Immature natural killer cell (primary cell): ENCODE results near the gene AIP. TPM values are rescaled to one million over a fixed set of nuclear protein-coding genes. Genes with fewer than 3 reads are reported as not detected.
"Not testable (repeated sequence)": the region's sequence is repeated elsewhere in the genome, so short reads cannot be mapped to it uniquely, and the experiment has no call there.

ENCODE experiments used
- DNase-seq, 3 donors: peaks; one replicate each; pipeline ENCODE4 v3.0.0; 2022; ENCODE audit warnings: mixed read lengths in 1 of 3
- H3K27ac Mint-ChIP-seq, 6 donors: one replicate each; pipeline ENCODE4 v1.8.0; 2020; ENCODE audit warnings: mixed read lengths in 6 of 6, mild to moderate bottlenecking in 5 of 6, inconsistent platforms in 4 of 6, moderate library complexity in 3 of 6
- H3K27me3 Mint-ChIP-seq, 3 donors: one replicate each; pipeline ENCODE4 v1.8.0; 2020 to 2021; ENCODE audit warnings: low read depth in 3 of 3, mild to moderate bottlenecking in 3 of 3, mixed read lengths in 3 of 3, moderate library complexity in 3 of 3, inconsistent platforms in 1 of 3
- H3K36me3 Mint-ChIP-seq, 3 donors: one replicate each; pipeline ENCODE4 v1.8.0; 2020; ENCODE audit warnings: mixed read lengths in 3 of 3, inconsistent platforms in 2 of 3, mild to moderate bottlenecking in 2 of 3
- H3K4me1 Mint-ChIP-seq, 2 donors: one replicate each; pipeline ENCODE4 v1.8.0; 2020; ENCODE audit warnings: inconsistent platforms in 2 of 2, mild to moderate bottlenecking in 2 of 2, mixed read lengths in 2 of 2, moderate library complexity in 1 of 2
- H3K4me3 Mint-ChIP-seq, 5 donors: one replicate each; pipeline ENCODE4 v1.8.0; 2020; ENCODE audit warnings: mild to moderate bottlenecking in 5 of 5, mixed read lengths in 5 of 5, inconsistent platforms in 3 of 5, moderate library complexity in 3 of 5
- H3K9me3 Mint-ChIP-seq, 6 donors: one replicate each; pipeline ENCODE4 v1.8.0; 2020; ENCODE audit warnings: mild to moderate bottlenecking in 6 of 6, mixed read lengths in 6 of 6, inconsistent platforms in 4 of 6, moderate library complexity in 3 of 6
- polyA plus RNA-seq, 3 donors: library from polyadenylated mRNA; unstranded; fragments of 300-500 nt; fragmentation: Illumina TruSeq; gene quantifications; one replicate each; pipeline ENCODE4 v1.2.3, GENCODE V29; 2021

AIP gene
- polyA plus RNA-seq, 3 donors from 2014 or later, result 130 to 163 (median 157) TPM

DNA sequence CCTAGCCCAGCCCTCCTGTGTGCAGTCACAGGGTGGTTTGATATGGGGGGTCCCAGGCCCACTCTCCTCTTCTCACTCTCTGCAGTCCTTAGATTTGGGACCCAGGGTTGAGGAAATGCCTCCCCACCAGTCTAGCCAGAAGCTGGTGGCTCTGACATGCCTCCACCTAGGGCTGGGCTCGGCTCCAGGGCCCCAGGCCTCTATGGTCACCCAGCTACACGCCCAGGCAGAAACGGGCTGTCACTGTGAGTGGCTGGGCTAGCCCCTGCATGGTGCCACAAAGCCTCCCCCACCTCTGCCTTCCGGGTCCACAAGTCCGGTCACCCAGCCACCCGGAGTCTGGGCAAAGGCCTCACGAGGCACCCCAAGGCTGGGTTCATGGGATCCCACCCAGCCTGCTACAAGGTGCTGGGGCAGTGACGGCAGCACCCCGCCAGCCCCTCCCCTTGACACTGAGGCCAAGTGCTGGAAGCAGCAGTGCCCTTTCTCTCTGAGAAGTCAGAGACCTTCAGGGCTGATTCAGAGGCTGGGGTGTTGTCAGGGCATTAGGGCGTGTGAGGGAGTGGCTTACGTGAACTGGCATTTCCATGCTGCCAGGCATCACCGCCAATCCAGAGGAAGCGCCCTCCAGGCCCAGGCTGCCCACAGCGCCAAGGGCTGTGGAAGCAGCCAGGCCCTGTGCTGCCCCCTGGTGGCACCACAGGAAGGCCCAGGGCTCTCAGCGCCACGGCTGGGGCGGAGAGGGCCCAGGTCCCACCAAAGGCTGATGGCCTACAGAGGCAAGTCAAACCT is 23.0 kb downstream of the AIP start:
- Mint-ChIP-seq H3K36me3 (peaks cover 5 to 9% (median 7%) of the 10 kb centered on the region in 3 donors), H3K9me3 (no peaks in the 10 kb centered on the region), H3K27ac (peak overlapping the region; percentile 96 to 99 (median 98)), H3K4me1 (peaks cover 48 to 49% of the 10 kb centered on the region in 2 donors), H3K4me3 (peak overlapping the region; percentile 86 to 93 (median 90)), H3K27me3 (peaks cover 10 to 30% (median 23%) of the 10 kb centered on the region in 3 donors)
- DNase-seq, result peak; percentile 82 to 87 (median 84)

DNA sequence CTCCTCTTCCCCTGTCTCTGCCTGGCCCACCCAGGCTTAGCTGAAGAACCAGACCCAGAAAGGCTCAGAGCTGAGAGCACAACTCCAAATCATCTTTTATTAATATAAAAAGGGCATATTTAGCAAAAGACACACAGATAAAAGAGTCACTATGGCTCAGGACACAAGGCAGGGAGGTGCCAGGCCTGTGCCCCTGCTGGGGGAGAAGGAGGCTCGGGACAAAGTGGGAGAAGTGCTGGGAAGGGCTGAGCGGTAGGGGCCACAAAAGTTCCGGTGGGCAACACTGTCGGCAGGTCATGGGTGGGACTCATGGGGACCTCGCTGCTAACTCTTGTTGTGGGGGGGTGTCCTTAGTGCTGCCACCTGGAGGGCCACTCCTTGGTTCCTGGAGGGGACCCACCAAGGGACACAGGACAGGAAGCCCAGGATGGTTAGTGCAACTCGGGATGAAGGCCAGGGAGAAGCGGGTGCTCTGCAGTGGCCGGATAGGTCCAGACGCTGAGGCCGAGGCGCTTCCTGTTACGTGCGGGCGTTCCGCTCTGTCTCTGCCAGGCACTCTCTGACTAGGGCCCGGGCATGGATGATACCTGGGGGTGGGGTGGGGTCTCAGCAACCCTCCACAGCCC is 23.7 kb downstream of the AIP start:
- Mint-ChIP-seq H3K36me3 (peaks cover 0 to 5% (median 0%) of the 10 kb centered on the region in 3 donors), H3K4me3 (peak overlapping the region; percentile 89 to 93 (median 90)), H3K9me3 (no peaks in the 10 kb centered on the region), H3K27ac (peak overlapping the region; percentile 96 to 99 (median 98)), H3K4me1 (peaks cover 43% of the 10 kb centered on the region in 2 donors), H3K27me3 (peaks cover 10 to 29% (median 23%) of the 10 kb centered on the region in 3 donors)
- peak in 1 of 3 donors; percentile 20 for DNase-seq

DNA sequence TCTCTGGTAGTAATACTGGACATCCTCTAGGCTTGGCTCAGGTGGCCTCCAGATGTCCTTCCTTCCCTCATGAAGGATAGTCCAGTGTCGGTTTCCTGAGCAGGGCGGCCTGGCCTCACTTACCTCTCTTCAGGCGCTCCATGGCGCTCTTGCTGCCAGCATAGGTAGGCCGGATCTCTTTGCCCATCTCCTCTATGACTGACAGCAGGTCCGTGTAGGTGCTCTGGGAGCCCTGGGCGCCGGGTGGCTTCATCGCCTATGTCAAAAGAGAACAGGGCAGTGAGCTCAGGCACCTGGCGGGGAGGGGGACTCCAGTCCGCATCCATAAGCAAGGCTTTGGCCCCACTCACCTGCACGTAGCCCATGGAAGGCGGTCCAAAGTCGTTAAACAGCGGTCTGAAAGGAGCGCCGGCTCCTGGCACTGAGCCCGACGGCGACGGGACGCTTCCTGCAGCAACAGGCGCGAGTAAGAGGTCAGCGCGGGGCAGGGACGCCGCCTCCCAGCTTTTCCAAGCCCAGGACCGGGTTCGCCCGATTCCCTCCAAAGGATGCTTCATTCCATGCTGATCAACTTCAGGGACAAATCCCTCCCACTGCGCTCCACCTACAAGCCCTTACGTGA is 24.5 kb downstream of the AIP start:
- H3K27me3 Mint-ChIP-seq, result peaks cover 10 to 30% (median 23%) of the 10 kb centered on the region in 3 donors
- peak overlapping the region; percentile 96 to 98 (median 98) for H3K27ac Mint-ChIP-seq
- H3K4me1 Mint-ChIP-seq, result peaks cover 43% of the 10 kb centered on the region in 2 donors
- peaks cover 0 to 5% (median 0%) of the 10 kb centered on the region in 3 donors for H3K36me3 Mint-ChIP-seq
- peak overlapping the region; percentile 85 to 92 (median 90) for H3K4me3 Mint-ChIP-seq
- H3K9me3 Mint-ChIP-seq, result no peaks in the 10 kb centered on the region
- no peak for DNase-seq

DNA sequence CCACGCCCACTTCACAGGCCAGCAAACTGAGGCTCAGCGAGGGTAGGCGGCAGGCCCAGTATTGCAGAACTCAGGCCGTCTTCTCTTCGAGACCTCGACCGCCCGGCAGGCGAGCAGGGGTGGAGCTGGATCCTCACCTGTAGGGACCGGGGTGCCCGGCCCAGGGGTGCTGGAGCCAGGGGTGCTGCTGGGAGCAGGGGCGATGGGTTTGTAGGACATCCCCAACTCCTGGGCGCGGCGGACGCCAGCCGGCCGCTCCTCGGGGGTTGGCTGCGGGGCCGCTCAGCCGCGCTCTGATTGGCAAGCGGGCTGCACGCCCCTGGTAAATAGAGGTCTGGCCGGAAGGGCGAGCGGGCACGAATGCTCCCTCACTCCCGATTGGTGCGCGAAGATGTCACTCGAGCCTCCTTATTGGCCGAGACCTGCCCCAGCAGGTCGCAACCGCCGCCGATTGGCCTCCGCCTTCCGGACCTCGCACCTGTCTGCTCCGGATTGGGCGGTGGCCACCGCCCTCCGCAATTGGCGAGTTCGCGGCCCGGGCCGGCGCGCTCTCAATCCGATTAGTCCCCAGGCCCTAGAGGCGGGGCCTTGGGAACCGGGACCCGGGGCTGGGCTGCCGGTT is 25.1 kb downstream of the AIP start, which contains the start of gene CDK2AP2:
TSS of gene CDK2AP2 (minus strand) at position 299 of the 622 bp plus-strand sequence. CDS start at position 219, 80 bp downstream.
- H3K4me1 Mint-ChIP-seq, result peaks cover 39 to 40% of the 10 kb centered on the region in 2 donors
- H3K9me3 Mint-ChIP-seq, result no peaks in the 10 kb centered on the region
- peaks cover 0 to 1% (median 0%) of the 10 kb centered on the region in 3 donors for H3K36me3 Mint-ChIP-seq
- peak within 1 kb of the TSS; percentile 85 to 92 (median 90) for H3K4me3 Mint-ChIP-seq
- H3K27me3 Mint-ChIP-seq, result peaks cover 14 to 31% (median 23%) of the 10 kb centered on the region in 3 donors
- H3K27ac Mint-ChIP-seq, result peak within 1 kb of the TSS; percentile 96 to 98 (median 98)
- peak; percentile 95 to 97 (median 97) for DNase-seq

DNA sequence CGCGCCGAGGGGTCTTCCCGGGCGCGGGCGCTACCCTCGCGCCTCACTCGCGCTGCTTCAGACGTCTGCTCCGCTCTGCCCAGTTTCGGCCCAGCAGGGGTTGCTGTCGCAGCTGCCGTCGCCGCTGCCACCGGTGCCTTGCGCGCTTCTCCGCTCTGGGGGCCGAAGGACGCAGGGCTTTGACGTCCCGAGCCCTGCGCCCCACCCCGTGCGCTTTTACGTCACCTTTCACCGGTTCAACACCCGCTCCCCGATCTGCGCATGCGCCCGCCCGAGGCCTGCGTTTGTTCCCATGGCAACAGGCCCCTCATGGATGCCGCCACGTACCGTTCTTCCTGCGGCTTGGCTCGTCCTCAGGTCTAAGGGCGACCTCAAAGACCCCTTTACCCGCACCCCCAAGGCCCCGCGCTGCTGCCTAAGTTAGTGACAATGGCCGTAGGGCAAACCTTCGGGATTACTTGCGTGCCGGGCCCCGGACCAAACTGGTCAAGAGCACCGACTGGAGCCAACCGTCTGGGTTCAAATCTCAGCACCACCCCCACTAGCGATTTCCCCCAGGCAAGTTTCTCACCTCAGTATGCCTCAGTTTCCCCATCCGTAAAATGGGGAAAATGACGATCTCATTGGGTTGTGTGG is 25.8 kb downstream of the AIP start:
- peaks cover 35 to 36% of the 10 kb centered on the region in 2 donors for H3K4me1 Mint-ChIP-seq
- H3K9me3 Mint-ChIP-seq, result no peaks in the 10 kb centered on the region
- peak overlapping the region; percentile 93 to 98 (median 98) for H3K27ac Mint-ChIP-seq
- H3K36me3 Mint-ChIP-seq, result no peaks in the 10 kb centered on the region
- H3K4me3 Mint-ChIP-seq, result peak overlapping the region; percentile 85 to 92 (median 90)
- DNase-seq, result peak; percentile 99
- peaks cover 17 to 31% (median 23%) of the 10 kb centered on the region in 3 donors for H3K27me3 Mint-ChIP-seq

DNA sequence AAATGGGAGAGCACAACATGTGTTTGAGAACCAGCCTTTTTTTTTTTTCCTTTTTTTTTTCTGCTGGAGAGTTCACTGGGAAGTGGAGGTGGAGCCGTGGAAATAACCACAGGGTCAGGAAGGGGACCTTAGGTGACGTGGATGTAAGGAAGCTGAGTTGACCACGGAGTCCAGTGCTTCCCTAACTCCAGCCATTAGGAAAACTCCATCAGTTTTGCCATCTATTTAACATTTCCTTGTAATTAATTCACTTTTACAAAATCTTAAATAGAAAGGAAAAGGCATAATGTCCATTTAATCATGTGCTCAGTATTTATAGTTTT is 27.2 kb downstream of the AIP start:
- Mint-ChIP-seq H3K9me3 (no peaks in the 10 kb centered on the region), H3K27me3 (peaks cover 20 to 26% (median 20%) of the 10 kb centered on the region in 3 donors), H3K36me3 (no peaks in the 10 kb centered on the region), H3K4me3 (peak overlapping the region in 4 of 5 donors; percentile 40 to 59 (median 52)), H3K4me1 (peaks cover 32 to 36% of the 10 kb centered on the region in 2 donors), H3K27ac (peak overlapping the region in 4 of 6 donors; percentile 25 to 64 (median 62))
- no peak for DNase-seq

DNA sequence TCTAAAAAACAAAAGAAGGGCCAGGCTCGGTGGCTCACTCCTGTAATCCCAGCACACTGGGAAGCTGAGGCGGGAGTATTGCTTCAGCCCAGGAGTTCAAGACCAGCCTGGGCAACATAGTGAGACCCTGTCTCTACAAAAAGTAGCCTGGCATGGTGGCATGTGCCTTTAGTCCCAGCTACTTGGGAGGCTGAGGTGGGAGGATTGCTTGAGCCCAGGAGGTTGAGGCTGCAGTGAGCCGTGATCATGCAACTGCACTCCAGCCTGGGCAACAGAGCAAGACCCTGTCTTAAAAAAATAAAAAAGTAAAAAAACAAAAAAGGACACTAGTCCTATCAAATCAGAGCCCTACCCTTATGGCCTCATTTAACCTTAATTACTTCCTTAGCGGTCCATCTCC is 28.7 kb downstream of the AIP start:
- not testable (repeated sequence) for DNase-seq, H3K4me3 Mint-ChIP-seq, H3K9me3 Mint-ChIP-seq, H3K27ac Mint-ChIP-seq, H3K36me3 Mint-ChIP-seq
- Mint-ChIP-seq H3K27me3 (peaks cover 16 to 24% (median 24%) of the 10 kb centered on the region in 3 donors), H3K4me1 (peaks cover 19 to 22% of the 10 kb centered on the region in 2 donors)

DNA sequence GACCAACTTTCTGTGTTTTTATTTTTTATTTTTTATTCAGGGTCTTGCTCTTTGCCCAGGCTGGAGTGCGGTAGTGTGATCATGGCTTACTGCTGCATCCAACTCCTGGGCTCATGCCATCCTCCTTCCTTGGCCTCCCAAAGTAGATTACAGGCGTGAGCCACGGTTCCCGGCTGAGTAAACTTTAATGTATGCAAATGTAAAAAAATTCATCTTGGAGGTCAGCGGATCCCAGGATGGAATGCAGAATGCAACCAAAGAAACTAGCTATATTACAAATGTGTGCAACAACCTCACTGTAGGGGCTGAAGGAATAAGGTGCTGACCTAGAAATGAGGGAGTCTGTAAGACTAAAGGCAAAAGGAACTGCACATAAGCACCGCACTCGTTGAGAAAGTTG is 31.3 kb downstream of the AIP start:
- H3K27ac Mint-ChIP-seq, result no peak overlapping the region
- no peaks in the 10 kb centered on the region for H3K9me3 Mint-ChIP-seq
- DNase-seq, result no peak
- H3K4me1 Mint-ChIP-seq, result peaks cover under 1 to 2% of the 10 kb centered on the region in 2 donors
- H3K27me3 Mint-ChIP-seq, result peaks cover 3 to 17% (median 13%) of the 10 kb centered on the region in 3 donors
- no peak overlapping the region for H3K4me3 Mint-ChIP-seq
- H3K36me3 Mint-ChIP-seq, result no peaks in the 10 kb centered on the region

DNA sequence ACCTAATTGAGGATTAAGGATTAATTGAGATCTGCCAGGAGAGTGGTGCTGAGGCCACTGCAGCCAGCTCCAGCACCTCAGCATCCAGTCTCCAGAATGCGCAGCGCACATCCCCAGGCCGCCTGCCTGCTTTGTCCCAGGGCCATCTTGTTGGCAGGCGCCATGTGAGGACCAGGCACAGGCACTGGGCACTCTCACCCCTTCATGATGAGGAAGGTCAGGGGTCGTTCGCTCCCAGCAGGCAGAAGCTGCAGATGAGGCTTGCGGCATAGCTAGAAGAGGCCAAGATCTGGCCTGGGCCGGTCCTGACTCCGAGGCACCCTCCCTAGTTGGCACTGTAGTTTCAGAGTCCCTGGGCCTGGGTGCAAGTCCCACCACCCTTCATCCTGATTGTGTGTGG is 34.0 kb downstream of the AIP start:
- Mint-ChIP-seq H3K4me3 (no peak overlapping the region), H3K36me3 (no peaks in the 10 kb centered on the region), H3K4me1 (no peaks in the 10 kb centered on the region), H3K27me3 (peaks cover 0 to 14% (median 8%) of the 10 kb centered on the region in 3 donors), H3K27ac (no peak overlapping the region), H3K9me3 (no peaks in the 10 kb centered on the region)
- DNase-seq, result no peak

DNA sequence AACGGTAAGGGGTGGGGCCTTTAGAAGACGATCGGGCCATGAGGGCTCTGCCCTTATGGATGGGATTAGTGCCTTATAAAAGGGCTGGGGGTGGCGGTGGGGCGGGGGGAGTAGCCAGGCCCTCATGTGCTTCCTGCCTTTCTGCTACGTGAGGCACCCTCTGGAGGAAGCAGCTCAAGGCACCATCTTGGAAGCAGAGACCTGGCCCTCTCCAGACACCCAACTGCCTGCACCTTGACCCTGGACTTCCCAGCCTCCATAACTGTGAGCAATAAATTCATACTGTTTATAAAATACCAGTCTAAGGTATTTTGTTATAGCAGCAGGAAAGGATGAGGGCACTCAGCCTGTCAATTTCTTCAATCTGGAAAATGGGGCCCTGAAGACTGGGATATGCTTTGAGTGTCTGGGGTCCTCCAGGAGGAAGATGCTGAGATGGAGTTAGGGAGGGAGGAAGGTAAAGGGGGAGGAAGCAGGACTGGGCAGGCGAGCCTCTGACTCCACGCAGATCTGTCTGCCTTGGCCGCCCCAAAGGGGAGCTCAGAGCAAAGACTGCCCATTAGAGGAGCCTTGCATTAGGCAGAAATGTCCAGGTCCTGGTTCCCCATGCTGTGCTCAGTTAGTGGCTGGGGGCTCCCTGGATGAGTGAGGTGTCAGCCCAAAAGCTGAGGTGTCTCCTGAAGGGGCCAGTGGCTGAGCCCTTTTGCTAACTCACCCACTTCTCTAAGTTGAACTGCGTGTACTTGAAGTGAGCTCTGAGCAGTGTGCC is 35.1 kb downstream of the AIP start:
- H3K27me3 Mint-ChIP-seq, result peaks cover 0 to 10% (median 7%) of the 10 kb centered on the region in 3 donors
- no peak for DNase-seq
- H3K9me3 Mint-ChIP-seq, result no peaks in the 10 kb centered on the region
- H3K4me1 Mint-ChIP-seq, result no peaks in the 10 kb centered on the region
- H3K27ac Mint-ChIP-seq, result no peak overlapping the region
- H3K36me3 Mint-ChIP-seq, result no peaks in the 10 kb centered on the region
- no peak overlapping the region for H3K4me3 Mint-ChIP-seq

DNA sequence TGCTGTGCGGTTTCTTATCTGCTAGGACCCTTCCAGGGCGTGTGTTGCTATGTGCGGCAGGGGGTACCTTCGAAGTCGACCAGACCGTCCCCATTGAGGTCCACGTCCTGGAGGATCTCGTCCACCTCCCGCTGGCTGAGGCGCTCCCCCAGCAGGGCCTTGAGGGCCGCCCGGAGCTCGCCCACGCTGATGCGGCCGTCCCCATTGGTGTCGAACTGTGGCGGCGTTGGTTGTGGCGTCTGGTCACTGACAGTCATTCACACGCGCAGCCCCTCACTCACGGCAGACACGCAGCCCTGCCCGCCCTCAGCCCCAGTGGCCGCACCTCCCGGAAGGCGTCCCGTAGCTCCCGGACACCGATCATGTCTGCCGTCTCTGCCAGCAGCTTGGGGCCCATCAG is 36.9 kb downstream of the AIP start:
- no peak overlapping the region for H3K27ac Mint-ChIP-seq
- no peaks in the 10 kb centered on the region for H3K36me3 Mint-ChIP-seq
- DNase-seq, result no peak
- no peak overlapping the region for H3K4me3 Mint-ChIP-seq
- peaks cover 0 to 7% (median 5%) of the 10 kb centered on the region in 3 donors for H3K27me3 Mint-ChIP-seq
- H3K9me3 Mint-ChIP-seq, result no peaks in the 10 kb centered on the region
- no peaks in the 10 kb centered on the region for H3K4me1 Mint-ChIP-seq
